Endothelial cell of umbilical vein (primary cell): ENCODE results near the gene CTPS1. TPM values are rescaled to one million over a fixed set of nuclear protein-coding genes. Genes with fewer than 3 reads are reported as not detected.

Experiments
- BruUV-seq: library from RNA; stranded (reverse); fragments of 400-500 nt; replicated peaks from 2 replicates; lab custom pipeline; 2021; lab: Mats Ljungman, UMichigan
- CTCF ChIA-PET: fragments of 300-600, 350-600 bp; sonication (Branson Sonifier 250); formaldehyde crosslinking; loops from one replicate; lab custom pipeline; 2021; ENCODE audit warnings: antibody characterized with exemption, inconsistent platforms; lab: Charles Lee
- POLR2A ChIA-PET: fragments of 300-600, 350-600 bp; sonication (Branson Sonifier 250); formaldehyde crosslinking; loops from one replicate; lab custom pipeline; 2021; ENCODE audit warnings: antibody characterized with exemption, inconsistent platforms; lab: Charles Lee
- DNase-seq: peaks from one replicate; pipeline ENCODE4 v3.0.0-alpha.2; 2011; ENCODE audit warnings: low read depth, low spot score
- FAIRE-seq: peaks from 2 replicates; lab custom pipeline; 2011; peaks lifted over from hg19 to GRCh38; lab: Jason Lieb, UNC
- H2AFZ ChIP-seq: 2 replicates; pipeline ENCODE4 v1.6.0; 2012; ENCODE audit warnings: low read depth, low read length, control low read depth, inconsistent platforms
- H3K27ac ChIP-seq: 2 replicates; pipeline ENCODE4 v1.5.1; 2011; ENCODE audit warnings: low read depth, mild to moderate bottlenecking, control low read depth, low read length, moderate library complexity; ENCODE audit not compliant: insufficient read depth
- H3K27me3 ChIP-seq, 2 experiments: 2 replicates each; pipeline versions ENCODE4 v1.6.0 to v1.6.1; 2011; ENCODE audit warnings: low read length in 2 of 2, mixed read lengths in 1 of 2; ENCODE audit not compliant: control insufficient read depth in 2 of 2, insufficient read depth in 2 of 2
- H3K36me3 ChIP-seq, 2 experiments: 2 replicates in 1 of 2; 3 replicates in 1 of 2; pipeline ENCODE4 v1.5.1; 2011; ENCODE audit warnings: low read length in 2 of 2, mild to moderate bottlenecking in 1 of 2, moderate library complexity in 1 of 2; ENCODE audit not compliant: control insufficient read depth in 2 of 2, insufficient read depth in 2 of 2; ENCODE audit errors: extremely low read depth in 1 of 2
- H3K4me1 ChIP-seq: 3 replicates; pipeline ENCODE4 v1.5.1; 2011; ENCODE audit warnings: mild to moderate bottlenecking, low read length; ENCODE audit not compliant: control insufficient read depth, insufficient read depth; ENCODE audit errors: extremely low read depth
- H3K4me2 ChIP-seq: 2 replicates; pipeline ENCODE4 v1.6.1; 2011; ENCODE audit warnings: low read length, control low read depth, mixed read lengths; ENCODE audit not compliant: insufficient read depth
- H3K4me3 ChIP-seq, 3 experiments: fragments of 200-600 bp in 1 of 3; sonication (generic), shearing (Covaris generic) in 1 of 3; replicated peaks in 1 of 3; 2 replicates each; pipeline ENCODE4 v1.5.1; 2011 to 2016; ENCODE audit warnings: control low read depth in 3 of 3, low read length in 3 of 3, mild to moderate bottlenecking in 2 of 3, inconsistent platforms in 1 of 3, low read depth in 1 of 3, moderate library complexity in 1 of 3; ENCODE audit not compliant: insufficient read depth in 1 of 3
- H3K79me2 ChIP-seq: 2 replicates; pipeline ENCODE4 v1.6.0; 2012; ENCODE audit warnings: low read length, inconsistent platforms; ENCODE audit not compliant: control insufficient read depth, insufficient read depth
- H3K9ac ChIP-seq: replicated peaks from 2 replicates; pipeline ENCODE3; 2011; ENCODE audit warnings: low read length, control low read depth; ENCODE audit not compliant: insufficient read depth; ENCODE audit errors: extremely low read depth
- H3K9me1 ChIP-seq: replicated peaks from 3 replicates; pipeline ENCODE4 v1.6.0; 2011; ENCODE audit warnings: mild to moderate bottlenecking, low read length; ENCODE audit not compliant: control insufficient read depth, insufficient read depth; ENCODE audit errors: extremely low read depth
- H3K9me3 ChIP-seq: replicated peaks from 2 replicates; pipeline ENCODE4 v1.5.1; 2012; ENCODE audit warnings: low read length, inconsistent platforms; ENCODE audit not compliant: control insufficient read depth, insufficient read depth
- H4K20me1 ChIP-seq: replicated peaks from 2 replicates; pipeline ENCODE3; 2011; ENCODE audit warnings: mild to moderate bottlenecking, low read length; ENCODE audit not compliant: control insufficient read depth, insufficient read depth; ENCODE audit errors: extremely low read depth
- CTCF ChIP-seq, 2 donors: IDR thresholded peaks; 1 replicate in 1 of 2; 2 replicates in 1 of 2; pipeline ENCODE4 v1.5.1; 2011; ENCODE audit warnings: low read length in 2 of 2, mild to moderate bottlenecking in 2 of 2, moderate library complexity in 2 of 2, control low read depth in 1 of 2, inconsistent platforms in 1 of 2, low read depth in 1 of 2; ENCODE audit not compliant: insufficient read depth in 1 of 2; ENCODE audit errors: extremely low read depth in 1 of 2
- EZH2 ChIP-seq: IDR thresholded peaks from 2 replicates; pipeline ENCODE4 v1.6.1; 2012; ENCODE audit warnings: borderline replicate concordance, low read depth, mild to moderate bottlenecking, moderate library complexity, low read length, inconsistent platforms; ENCODE audit not compliant: severe bottlenecking
- FOS ChIP-seq: IDR thresholded peaks from 2 replicates; pipeline ENCODE4 v1.6.1; 2011; ENCODE audit warnings: mild to moderate bottlenecking, low read length, moderate library complexity, borderline replicate concordance; ENCODE audit not compliant: insufficient read depth
- GATA2 ChIP-seq: IDR thresholded peaks from 2 replicates; pipeline ENCODE4 v1.7.0; 2011; ENCODE audit warnings: low read depth, mild to moderate bottlenecking, moderate library complexity, mixed read lengths, low read length; ENCODE audit not compliant: insufficient read length, insufficient read depth
- JUN ChIP-seq: IDR thresholded peaks from 2 replicates; pipeline ENCODE4 v1.6.1; 2011; ENCODE audit warnings: borderline replicate concordance, low read depth; ENCODE audit not compliant: insufficient read length, insufficient read depth
- MYC ChIP-seq: IDR thresholded peaks from one replicate; pipeline ENCODE4 v1.6.1; 2011; ENCODE audit warnings: mild to moderate bottlenecking, low read depth, low read length
- POLR2A ChIP-seq: IDR thresholded peaks from 2 replicates; pipeline ENCODE4 v1.6.1; 2012; ENCODE audit warnings: low read depth, mild to moderate bottlenecking, control low read depth, low read length
- POLR2AphosphoS5 ChIP-seq: IDR thresholded peaks from 2 replicates; pipeline ENCODE4 v1.6.1; 2012; ENCODE audit warnings: low read depth, mild to moderate bottlenecking, control low read depth, low read length, moderate library complexity; ENCODE audit not compliant: insufficient read depth
- dilution Hi-C: fragments of 300-500 bp; cut with MboI; formaldehyde crosslinking; loops from one replicate; pipeline ENCODE4 v1.15.0; 2019; ENCODE audit warnings: low sequenced_read_pairs; ENCODE audit not compliant: extremely low pct_ligation_motif_present
- intact Hi-C: fragments of 100-400 bp; cut with micrococcal nuclease; formaldehyde crosslinking; loops from one replicate; pipeline ENCODE4 v1.10.0; 2022
- polyA plus RNA-seq, 4 experiments: library from polyadenylated mRNA; depleted of rRNA in 3 of 4; stranded (reverse) in 3 of 4; unstranded in 1 of 4; fragments of >200 nt; gene quantifications; 2 replicates each; pipeline versions ENCODE4 v1.2.1 to v1.2.3, GENCODE V29; 2011 to 2012; ENCODE audit warnings: missing spikeins in 1 of 4
- total RNA-seq: library from RNA; stranded (reverse); gene quantifications from 2 replicates; pipeline ENCODE4 v1.2.3, GENCODE V29; 2021
- TF ChIP-seq, protein P1 (sequence below): IDR thresholded peaks from 2 replicates; pipeline ENCODE4 v1.6.1; 2011; ENCODE audit not compliant: insufficient read depth, insufficient read length

The CTPS1 gene
- total and polyA plus RNA-seq, 2 donors (not counting 3 experiments of a cell fraction or from before 2014, with no cell fraction given), result 24.9 to 65.8 TPM

DNA sequence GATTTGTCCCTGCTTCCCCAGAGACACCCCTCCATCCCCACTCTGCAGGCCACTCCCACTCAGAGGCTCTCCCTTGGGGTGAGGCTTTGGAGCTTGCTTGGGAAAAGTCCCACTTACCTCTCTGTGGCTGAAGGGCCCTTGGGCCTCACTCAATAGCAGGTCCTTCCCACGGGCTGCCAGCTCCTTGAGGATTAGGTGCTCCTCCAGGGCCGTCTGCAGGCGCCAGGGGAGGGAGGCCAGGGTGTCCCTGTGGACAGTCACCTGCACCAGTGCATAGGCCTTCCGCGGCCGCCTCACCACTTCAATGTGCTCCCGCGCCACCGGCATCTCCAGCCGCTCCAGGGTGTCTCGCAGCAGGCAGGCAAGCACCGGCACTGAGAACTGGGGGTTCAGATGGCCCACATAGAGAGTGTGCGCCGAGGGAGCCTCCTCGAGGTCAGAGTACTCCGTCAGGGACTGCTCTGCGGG is 40.6 kb downstream of the CTPS1 start:
- Histone ChIP-seq H3K79me2 (no peaks in the 10 kb centered on the region), H3K9me3 (no peaks in the 10 kb centered on the region), H3K4me2 (no peak overlapping the region), H3K27me3 (no peaks in the 10 kb centered on the region), H3K9me1 (no peaks in the 10 kb centered on the region), H3K4me3 (no peak overlapping the region), H2AFZ (no peak overlapping the region), H3K27ac (no peak overlapping the region), H4K20me1 (no peaks in the 10 kb centered on the region), H3K9ac (no peak overlapping the region), H3K36me3 (peaks cover 0 to 14% of the 10 kb centered on the region in 2 experiments), H3K4me1 (peaks cover 24% of the 10 kb centered on the region)
- BruUV-seq, result no TSS peak
- dilution Hi-C loops, result no loop called here
- POLR2A ChIA-PET, result no interaction called here
- DNase-seq (no peak), FAIRE-seq (no peak)
- TF ChIP-seq POLR2A (no peak), CTCF (IDR thresholded peaks at IDR 0.05; ENCODE audit: extremely low read depth in 1 of 2, insufficient read depth in 1 of 2, low read depth in 1 of 2, low read length in 2 of 2) (no peak), EZH2 (no peak), GATA2 (no peak), JUN (no peak), POLR2AphosphoS5 (no peak), MYC (no peak), FOS (no peak)
- TF ChIP-seq, protein P1, sequence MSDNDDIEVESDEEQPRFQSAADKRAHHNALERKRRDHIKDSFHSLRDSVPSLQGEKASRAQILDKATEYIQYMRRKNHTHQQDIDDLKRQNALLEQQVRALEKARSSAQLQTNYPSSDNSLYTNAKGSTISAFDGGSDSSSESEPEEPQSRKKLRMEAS, result no peak
- intact Hi-C loops, result loop anchor here (5.0 kb wide), 1 partner anchor 412 kb away; no protein-coding TSS in a partner anchor
- CTCF ChIA-PET, result interaction anchor here (1.4 to 4.4 kb wide), 2 partner anchors 10 to 17 kb away, joined by 4 to 19 read pairs; no protein-coding TSS in a partner anchor
